Measurements from ENCODE around the gene TOR1B.

The TOR1B gene

GRCh38 chr9:129852579-129852978 lies 49.6 kb downstream of the TOR1B start (continued):
- no peak for TF ChIP-seq ZNF202 (tag by site-specific recombination; IDR thresholded peaks at IDR 0.05; ENCODE audit: borderline replicate concordance)
- TF ChIP-seq ZNF776 (tag by site-specific recombination; IDR thresholded peaks at IDR 0.05; ENCODE audit: borderline replicate concordance), result no peak
- TF ChIP-seq ZFP69B (tag by site-specific recombination; IDR thresholded peaks at IDR 0.05), result no peak
- no peak for TF ChIP-seq ZNF354C (tag by site-specific recombination; IDR thresholded peaks at IDR 0.05; ENCODE audit: borderline replicate concordance, low read depth)
- no peak for TF ChIP-seq PRDM6 (tag by site-specific recombination; IDR thresholded peaks at IDR 0.05)
- no peak for TF ChIP-seq ZNF843 (tag by site-specific recombination; IDR thresholded peaks at IDR 0.05)
- no peak for TF ChIP-seq EGR2 (tag by site-specific recombination; IDR thresholded peaks at IDR 0.05; ENCODE audit: low read depth)
- no peak for TF ChIP-seq ZNF544 (tag by site-specific recombination; IDR thresholded peaks at IDR 0.05)

GRCh38 chr9:129853614-129854013 lies 50.6 kb downstream of the TOR1B start:
- Histone ChIP-seq H3K4me1 (ENCODE audit: control insufficient read depth, insufficient read depth, low read length) (no peaks in the 10 kb centered on the region), H3K4me3 (ENCODE audit: low read depth, low read length) (no peak overlapping the region), H3K36me3 (ENCODE audit: control insufficient read depth in 2 of 2, insufficient read depth in 1 of 2, low read length in 2 of 2) (peaks cover 0 to 58% of the 10 kb centered on the region in 2 experiments; a peak in 2 of 3 replicates), H3K9me3 (ENCODE audit: control insufficient read depth, insufficient read depth, low read depth, low read length) (no peaks in the 10 kb centered on the region), H3K27ac (ENCODE audit: extremely low read depth, low read depth, low read length) (no peak overlapping the region)
- POLR2A ChIA-PET, result interaction anchor here (0.9 kb wide), 1 partner anchor 19 kb away, joined by 3 read pairs; the partner anchor contains the start of genes C9orf78 and USP20
- CTCF ChIA-PET, result interaction anchor here (1.0 kb wide), 1 partner anchor 14 kb away, joined by 3 read pairs; no protein-coding TSS in a partner anchor
- TF ChIP-seq PBX3 (CRISPR knock-in tag; IDR thresholded peaks at IDR 0.05), result no peak
- TF ChIP-seq ZNF157 (tag by site-specific recombination; IDR thresholded peaks at IDR 0.05), result no peak
- no peak for TF ChIP-seq ZNF639 (tag by site-specific recombination; IDR thresholded peaks at IDR 0.05)
- TF ChIP-seq ZNF433 (tag by site-specific recombination; IDR thresholded peaks at IDR 0.05; ENCODE audit: low read depth), result no peak
- TF ChIP-seq ZNF76 (tag by site-specific recombination; IDR thresholded peaks at IDR 0.05; ENCODE audit: borderline replicate concordance, low read depth), result no peak
- no peak for TF ChIP-seq PRDM2 (tag by site-specific recombination; IDR thresholded peaks at IDR 0.05; ENCODE audit: borderline replicate concordance)
- no peak for TF ChIP-seq ZSCAN5A (tag by site-specific recombination; IDR thresholded peaks at IDR 0.05)
- no peak for TF ChIP-seq TRIM28 (IDR thresholded peaks at IDR 0.05; ENCODE audit: borderline replicate concordance, low read length)
- no peak for TF ChIP-seq ZNF548 (tag by site-specific recombination; IDR thresholded peaks at IDR 0.05)
- no peak for TF ChIP-seq INSM2 (tag by site-specific recombination; IDR thresholded peaks at IDR 0.05)
- TF ChIP-seq ZNF747 (tag by site-specific recombination; IDR thresholded peaks at IDR 0.05), result no peak
- no peak for TF ChIP-seq ZNF785 (tag by site-specific recombination; IDR thresholded peaks at IDR 0.05)
- TF ChIP-seq KLF9 (tag by site-specific recombination; IDR thresholded peaks at IDR 0.05; ENCODE audit: low read depth), result no peak
- no peak for TF ChIP-seq ZNF530 (tag by site-specific recombination; IDR thresholded peaks at IDR 0.05; ENCODE audit: low read depth)
- TF ChIP-seq GLI4 (tag by site-specific recombination; IDR thresholded peaks at IDR 0.05), result no peak
